ENCODE results near the gene SFRP5.

SFRP5 gene

GRCh38 chr10:97762816-97763215, 9.0 kb downstream of the SFRP5 start:
- peaks cover 19% of the 10 kb centered on the region for H3K36me3 ChIP-seq (ENCODE audit: low read depth)
- H3K27me3 ChIP-seq (ENCODE audit: insufficient read depth, poor library complexity, severe bottlenecking), result no peaks in the 10 kb centered on the region
- no peaks in the 10 kb centered on the region for H3K9me3 ChIP-seq (ENCODE audit: severe bottlenecking)
- H3K4me1 ChIP-seq (ENCODE audit: insufficient read depth, poor library complexity, severe bottlenecking), result no peaks in the 10 kb centered on the region
- H3K4me3 ChIP-seq (ENCODE audit: severe bottlenecking), result no peak overlapping the region
- ATAC-seq (ENCODE audit: low read depth) (no peak), DNase-seq (ENCODE audit: low spot score) (no peak)
- TF ChIP-seq CTCF (IDR thresholded peaks at IDR 0.05; ENCODE audit: poor library complexity, severe bottlenecking), result no peak
- H3K27ac ChIP-seq (ENCODE audit: poor library complexity, severe bottlenecking), result no peak overlapping the region

- Histone ChIP-seq H3K27me3 (ENCODE audit: insufficient read depth, poor library complexity, severe bottlenecking) (no peaks in the 10 kb centered on the region), H3K27ac (ENCODE audit: poor library complexity, severe bottlenecking) (no peak overlapping the region), H3K4me3 (ENCODE audit: severe bottlenecking) (no peak overlapping the region), H3K9me3 (ENCODE audit: severe bottlenecking) (no peaks in the 10 kb centered on the region), H3K36me3 (ENCODE audit: low read depth) (peaks cover 22% of the 10 kb centered on the region), H3K4me1 (ENCODE audit: insufficient read depth, poor library complexity, severe bottlenecking) (no peaks in the 10 kb centered on the region)
- no peak for TF ChIP-seq CTCF (IDR thresholded peaks at IDR 0.05; ENCODE audit: poor library complexity, severe bottlenecking)
- ATAC-seq (ENCODE audit: low read depth) (no peak), DNase-seq (ENCODE audit: low spot score) (no peak)
These were observed 9.7 kb downstream of the SFRP5 start for GRCh38 chr10:97762056-97762455.

- H3K36me3 ChIP-seq (ENCODE audit: low read depth), result peaks cover 22% of the 10 kb centered on the region
- TF ChIP-seq CTCF (IDR thresholded peaks at IDR 0.05; ENCODE audit: poor library complexity, severe bottlenecking), result no peak
These were observed 10.4 kb downstream of the SFRP5 start for GRCh38 chr10:97761331-97761865.

GRCh38 chr10:97760461-97761257, 11.1 kb downstream of the SFRP5 start:
- Histone ChIP-seq H3K9me3 (ENCODE audit: severe bottlenecking) (no peaks in the 10 kb centered on the region), H3K4me1 (ENCODE audit: insufficient read depth, poor library complexity, severe bottlenecking) (no peaks in the 10 kb centered on the region), H3K27me3 (ENCODE audit: insufficient read depth, poor library complexity, severe bottlenecking) (no peaks in the 10 kb centered on the region), H3K4me3 (ENCODE audit: severe bottlenecking) (no peak overlapping the region), H3K27ac (ENCODE audit: poor library complexity, severe bottlenecking) (no peak overlapping the region), H3K36me3 (ENCODE audit: low read depth) (peaks cover 22% of the 10 kb centered on the region)
- TF ChIP-seq CTCF (IDR thresholded peaks at IDR 0.05; ENCODE audit: poor library complexity, severe bottlenecking), result no peak
- DNase-seq (ENCODE audit: low spot score), result no peak
- no peak for ATAC-seq (ENCODE audit: low read depth)

More at GRCh38 chr10:97761331-97761865, 10.4 kb downstream of the SFRP5 start:
- H3K4me1 ChIP-seq (ENCODE audit: insufficient read depth, poor library complexity, severe bottlenecking), result no peaks in the 10 kb centered on the region
- H3K27ac ChIP-seq (ENCODE audit: poor library complexity, severe bottlenecking), result no peak overlapping the region
- no peaks in the 10 kb centered on the region for H3K9me3 ChIP-seq (ENCODE audit: severe bottlenecking)
- H3K4me3 ChIP-seq (ENCODE audit: severe bottlenecking), result no peak overlapping the region
- ATAC-seq (ENCODE audit: low read depth) (no peak), DNase-seq (ENCODE audit: low spot score) (no peak)
- H3K27me3 ChIP-seq (ENCODE audit: insufficient read depth, poor library complexity, severe bottlenecking), result no peaks in the 10 kb centered on the region

GRCh38 chr10:97759946-97760345, 11.9 kb downstream of the SFRP5 start:
- H3K36me3 ChIP-seq (ENCODE audit: low read depth), result peaks cover 28% of the 10 kb centered on the region
- H3K27ac ChIP-seq (ENCODE audit: poor library complexity, severe bottlenecking), result no peak overlapping the region
- ATAC-seq (ENCODE audit: low read depth) (no peak), DNase-seq (ENCODE audit: low spot score) (no peak)
- no peaks in the 10 kb centered on the region for H3K4me1 ChIP-seq (ENCODE audit: insufficient read depth, poor library complexity, severe bottlenecking)
- no peaks in the 10 kb centered on the region for H3K27me3 ChIP-seq (ENCODE audit: insufficient read depth, poor library complexity, severe bottlenecking)
- H3K4me3 ChIP-seq (ENCODE audit: severe bottlenecking), result no peak overlapping the region
- H3K9me3 ChIP-seq (ENCODE audit: severe bottlenecking), result no peaks in the 10 kb centered on the region
- no peak for TF ChIP-seq CTCF (IDR thresholded peaks at IDR 0.05; ENCODE audit: poor library complexity, severe bottlenecking)

All from RWPE2 (cell line).